Caco-2 (cell line): ENCODE measurements around the gene TMEM63B. TPM values are rescaled to one million over a fixed set of nuclear protein-coding genes. Genes with fewer than 3 reads are reported as not detected.

ENCODE experiments used
- BruUV-seq: library from RNA; stranded (reverse); fragments of 400-500 nt; replicated peaks from 2 replicates; lab custom pipeline; 2021; lab: Mats Ljungman, UMichigan
- CTCF ChIA-PET: fragments of 300-600 bp; sonication (Branson Sonifier 250); formaldehyde crosslinking; loops from one replicate; lab custom pipeline; 2022; ENCODE audit warnings: antibody characterized with exemption; lab: Charles Lee
- POLR2A ChIA-PET: fragments of 300-600 bp; sonication (Branson Sonifier 250); formaldehyde crosslinking; loops from one replicate; lab custom pipeline; 2022; ENCODE audit warnings: antibody characterized with exemption; lab: Charles Lee
- DNase-seq, 2 experiments: peaks; one replicate each; pipeline versions ENCODE4 v3.0.0 to v3.0.0-alpha.2; 2020 to 2022
- H3K27me3 ChIP-seq: replicated peaks from 2 replicates; pipeline ENCODE4 v1.6.0; 2011; ENCODE audit warnings: low read length; ENCODE audit not compliant: control insufficient read depth, insufficient read depth
- H3K36me3 ChIP-seq: 2 replicates; pipeline ENCODE4 v1.5.1; 2011; ENCODE audit warnings: low read length; ENCODE audit not compliant: control insufficient read depth, insufficient read depth
- H3K4me1 ChIP-seq: fragments of 250-450 bp; sonication (Bioruptor Pico); 2 replicates; pipeline ENCODE4 v1.5.1; 2020; ENCODE audit warnings: mild to moderate bottlenecking
- H3K4me3 ChIP-seq: 2 replicates; pipeline ENCODE4 v1.5.1; 2011; ENCODE audit warnings: low read depth, mild to moderate bottlenecking, control low read depth, low read length
- H3K9me3 ChIP-seq: fragments of 250-450 bp; sonication (Bioruptor Pico); 2 replicates; pipeline ENCODE4 v1.5.1; 2020; ENCODE audit warnings: mild to moderate bottlenecking, moderate library complexity
- H3K27ac Mint-ChIP-seq: one replicate; pipeline ENCODE4 v1.8.0; 2022; ENCODE audit warnings: mixed read lengths; ENCODE audit not compliant: unreplicated experiment
- H3K27me3 Mint-ChIP-seq: one replicate; pipeline ENCODE4 v1.8.0; 2022; ENCODE audit warnings: mixed read lengths; ENCODE audit not compliant: insufficient read depth, unreplicated experiment
- H3K36me3 Mint-ChIP-seq: one replicate; pipeline ENCODE4 v1.8.0; 2022; ENCODE audit warnings: mild to moderate bottlenecking, mixed read lengths; ENCODE audit not compliant: insufficient read depth, unreplicated experiment
- H3K4me1 Mint-ChIP-seq: one replicate; pipeline ENCODE4 v1.8.0; 2022; ENCODE audit warnings: low read depth, mixed read lengths; ENCODE audit not compliant: unreplicated experiment
- H3K4me3 Mint-ChIP-seq: one replicate; pipeline ENCODE4 v1.8.0; 2022; ENCODE audit warnings: mild to moderate bottlenecking, moderate library complexity, mixed read lengths; ENCODE audit not compliant: unreplicated experiment
- H3K9me3 Mint-ChIP-seq: one replicate; pipeline ENCODE4 v1.8.0; 2022; ENCODE audit warnings: mixed read lengths; ENCODE audit not compliant: unreplicated experiment
- intact Hi-C: fragments of 100-400 bp; cut with micrococcal nuclease; formaldehyde crosslinking; loops from one replicate; pipeline ENCODE4 v1.10.0; 2022; ENCODE audit not compliant: unreplicated experiment
- total RNA-seq: library from RNA; stranded (reverse); gene quantifications from 2 replicates; pipeline ENCODE4 v1.2.3, GENCODE V29; 2022
- TF ChIP-seq, protein P1 (sequence below), 2 experiments: fragments of 200-600 bp in 1 of 2; IDR thresholded peaks; 1 replicate in 1 of 2; 2 replicates in 1 of 2; pipeline versions ENCODE4 v1.5.1 to v1.8.0; 2011 to 2022; ENCODE audit warnings: antibody characterized with exemption in 1 of 2, control low read depth in 1 of 2, inconsistent platforms in 1 of 2, low read depth in 1 of 2, low read length in 1 of 2, mild to moderate bottlenecking in 1 of 2, moderate library complexity in 1 of 2; ENCODE audit not compliant: insufficient read depth in 1 of 2, severe bottlenecking in 1 of 2, unreplicated experiment in 1 of 2

TMEM63B gene
- total RNA-seq, 1 experiment from 2014 or later: 28.2 TPM

- no TSS peak for BruUV-seq
- TF ChIP-seq, protein P1, sequence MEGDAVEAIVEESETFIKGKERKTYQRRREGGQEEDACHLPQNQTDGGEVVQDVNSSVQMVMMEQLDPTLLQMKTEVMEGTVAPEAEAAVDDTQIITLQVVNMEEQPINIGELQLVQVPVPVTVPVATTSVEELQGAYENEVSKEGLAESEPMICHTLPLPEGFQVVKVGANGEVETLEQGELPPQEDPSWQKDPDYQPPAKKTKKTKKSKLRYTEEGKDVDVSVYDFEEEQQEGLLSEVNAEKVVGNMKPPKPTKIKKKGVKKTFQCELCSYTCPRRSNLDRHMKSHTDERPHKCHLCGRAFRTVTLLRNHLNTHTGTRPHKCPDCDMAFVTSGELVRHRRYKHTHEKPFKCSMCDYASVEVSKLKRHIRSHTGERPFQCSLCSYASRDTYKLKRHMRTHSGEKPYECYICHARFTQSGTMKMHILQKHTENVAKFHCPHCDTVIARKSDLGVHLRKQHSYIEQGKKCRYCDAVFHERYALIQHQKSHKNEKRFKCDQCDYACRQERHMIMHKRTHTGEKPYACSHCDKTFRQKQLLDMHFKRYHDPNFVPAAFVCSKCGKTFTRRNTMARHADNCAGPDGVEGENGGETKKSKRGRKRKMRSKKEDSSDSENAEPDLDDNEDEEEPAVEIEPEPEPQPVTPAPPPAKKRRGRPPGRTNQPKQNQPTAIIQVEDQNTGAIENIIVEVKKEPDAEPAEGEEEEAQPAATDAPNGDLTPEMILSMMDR (IDR thresholded peaks at IDR 0.05; ENCODE audit: insufficient read depth in 1 of 2, low read depth in 1 of 2, low read length in 1 of 2, severe bottlenecking in 1 of 2, unreplicated experiment in 1 of 2): no peak
- intact Hi-C loops: no loop called here
- H3K27ac Mint-ChIP-seq: no peak overlapping the region
- no peaks in the 10 kb centered on the region for H3K27me3 Mint-ChIP-seq
- H3K9me3 Mint-ChIP-seq: no peaks in the 10 kb centered on the region
- Histone ChIP-seq H3K4me1 (no peaks in the 10 kb centered on the region), H3K9me3 (no peaks in the 10 kb centered on the region), H3K36me3 (no peaks in the 10 kb centered on the region), H3K27me3 (no peaks in the 10 kb centered on the region), H3K4me3 (no peak overlapping the region)
- ChIA-PET CTCF (interaction anchor here (1.0 kb wide), 1 partner anchor 61 kb away, joined by 3 read pairs; the partner anchor contains the start of gene SLC29A1), POLR2A (interaction anchor here (0.8 kb wide), 1 partner anchor 29 kb away, joined by 4 read pairs; no protein-coding TSS in a partner anchor)
- H3K36me3 Mint-ChIP-seq: no peaks in the 10 kb centered on the region
- H3K4me3 Mint-ChIP-seq: no peak overlapping the region
- no peak for DNase-seq
- H3K4me1 Mint-ChIP-seq: no peaks in the 10 kb centered on the region
Observed at GRCh38 chr6:44162876-44163625, 35.7 kb downstream of the TMEM63B start.

DNA sequence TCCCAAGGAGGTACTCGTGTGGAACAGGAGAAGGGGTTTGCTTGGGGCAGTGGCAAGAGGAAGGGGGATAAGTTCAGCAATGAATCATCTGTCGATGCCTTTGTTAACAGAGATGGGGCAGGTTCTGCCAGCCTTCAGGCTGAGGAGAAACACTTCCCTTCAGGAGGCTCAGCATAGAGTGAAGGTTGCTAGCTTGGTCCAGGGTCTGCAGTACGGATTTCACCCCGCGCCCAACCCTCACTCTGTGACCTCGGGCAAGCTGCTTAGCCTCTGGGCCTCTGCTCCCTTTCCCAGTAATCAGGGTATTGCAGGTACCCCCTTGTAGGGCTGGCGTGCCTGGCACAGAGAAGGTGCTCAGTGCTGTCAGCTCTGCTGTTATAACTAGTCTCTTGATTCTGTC lies 38.8 kb downstream of the TMEM63B start:
- H3K9me3 ChIP-seq: no peaks in the 10 kb centered on the region
- H3K36me3 ChIP-seq: no peaks in the 10 kb centered on the region
- BruUV-seq: no TSS peak
- no peaks in the 10 kb centered on the region for H3K27me3 ChIP-seq
- Mint-ChIP-seq H3K4me3 (no peak overlapping the region), H3K27me3 (no peaks in the 10 kb centered on the region), H3K4me1 (peaks cover 7% of the 10 kb centered on the region), H3K9me3 (no peaks in the 10 kb centered on the region), H3K27ac (no peak overlapping the region), H3K36me3 (no peaks in the 10 kb centered on the region)
- TF ChIP-seq, protein P1 (IDR thresholded peaks at IDR 0.05; ENCODE audit: insufficient read depth in 1 of 2, low read depth in 1 of 2, low read length in 1 of 2, severe bottlenecking in 1 of 2, unreplicated experiment in 1 of 2): no peak
- no peaks in the 10 kb centered on the region for H3K4me1 ChIP-seq
- no peak for DNase-seq
- intact Hi-C loops: no loop called here
- ChIA-PET CTCF (no interaction called here), POLR2A (no interaction called here)
- no peak overlapping the region for H3K4me3 ChIP-seq

GRCh38 chr6:44166591-44167184 lies 39.3 kb downstream of the TMEM63B start:
- ChIA-PET POLR2A (no interaction called here), CTCF (no interaction called here)
- Histone ChIP-seq H3K4me1 (no peaks in the 10 kb centered on the region), H3K4me3 (no peak overlapping the region), H3K27me3 (no peaks in the 10 kb centered on the region), H3K9me3 (no peaks in the 10 kb centered on the region), H3K36me3 (no peaks in the 10 kb centered on the region)
- Mint-ChIP-seq H3K36me3 (no peaks in the 10 kb centered on the region), H3K4me1 (peaks cover 7% of the 10 kb centered on the region), H3K27ac (no peak overlapping the region), H3K9me3 (no peaks in the 10 kb centered on the region), H3K27me3 (no peaks in the 10 kb centered on the region), H3K4me3 (no peak overlapping the region)
- BruUV-seq: no TSS peak
- intact Hi-C loops: no loop called here
- DNase-seq: no peak
- TF ChIP-seq, protein P1 (IDR thresholded peaks at IDR 0.05; ENCODE audit: insufficient read depth in 1 of 2, low read depth in 1 of 2, low read length in 1 of 2, severe bottlenecking in 1 of 2, unreplicated experiment in 1 of 2): no peak
